PC-3 (cell line): Measurements from ENCODE around the gene SCIN.

Source experiments
- CTCF ChIP-seq: fragments of 300-600 bp; sonication (generic); conservative IDR thresholded peaks from 2 replicates; pipeline ENCODE4 v1.5.1; 2017; ENCODE audit warnings: antibody characterized with exemption, low read depth, mild to moderate bottlenecking, low read length
- EZH2phosphoT487 ChIP-seq: fragments of 300-600 bp; sonication (generic); IDR thresholded peaks from 2 replicates; pipeline ENCODE4 v1.6.1; 2018; ENCODE audit warnings: mild to moderate bottlenecking, antibody characterized with exemption, low read length, borderline replicate concordance

- no peak for TF ChIP-seq EZH2phosphoT487
- no peak for TF ChIP-seq CTCF
Measured at GRCh38 chr7:12569673-12570072, 847 bp upstream of the SCIN start.
